GM21717 (cell line): ENCODE data around the gene SPINK5.
"Not testable (repeated sequence)": the region's sequence is repeated elsewhere in the genome, so short reads cannot be mapped to it uniquely, and the experiment has no call there.

Source experiments
- ATAC-seq: cut with Tn5 transposase; IDR thresholded peaks from one replicate; pipeline ENCODE4 v1.9.1; 2021; ENCODE audit warnings: mild to moderate bottlenecking, moderate library complexity; ENCODE audit not compliant: unreplicated experiment

The SPINK5 gene, protein sequence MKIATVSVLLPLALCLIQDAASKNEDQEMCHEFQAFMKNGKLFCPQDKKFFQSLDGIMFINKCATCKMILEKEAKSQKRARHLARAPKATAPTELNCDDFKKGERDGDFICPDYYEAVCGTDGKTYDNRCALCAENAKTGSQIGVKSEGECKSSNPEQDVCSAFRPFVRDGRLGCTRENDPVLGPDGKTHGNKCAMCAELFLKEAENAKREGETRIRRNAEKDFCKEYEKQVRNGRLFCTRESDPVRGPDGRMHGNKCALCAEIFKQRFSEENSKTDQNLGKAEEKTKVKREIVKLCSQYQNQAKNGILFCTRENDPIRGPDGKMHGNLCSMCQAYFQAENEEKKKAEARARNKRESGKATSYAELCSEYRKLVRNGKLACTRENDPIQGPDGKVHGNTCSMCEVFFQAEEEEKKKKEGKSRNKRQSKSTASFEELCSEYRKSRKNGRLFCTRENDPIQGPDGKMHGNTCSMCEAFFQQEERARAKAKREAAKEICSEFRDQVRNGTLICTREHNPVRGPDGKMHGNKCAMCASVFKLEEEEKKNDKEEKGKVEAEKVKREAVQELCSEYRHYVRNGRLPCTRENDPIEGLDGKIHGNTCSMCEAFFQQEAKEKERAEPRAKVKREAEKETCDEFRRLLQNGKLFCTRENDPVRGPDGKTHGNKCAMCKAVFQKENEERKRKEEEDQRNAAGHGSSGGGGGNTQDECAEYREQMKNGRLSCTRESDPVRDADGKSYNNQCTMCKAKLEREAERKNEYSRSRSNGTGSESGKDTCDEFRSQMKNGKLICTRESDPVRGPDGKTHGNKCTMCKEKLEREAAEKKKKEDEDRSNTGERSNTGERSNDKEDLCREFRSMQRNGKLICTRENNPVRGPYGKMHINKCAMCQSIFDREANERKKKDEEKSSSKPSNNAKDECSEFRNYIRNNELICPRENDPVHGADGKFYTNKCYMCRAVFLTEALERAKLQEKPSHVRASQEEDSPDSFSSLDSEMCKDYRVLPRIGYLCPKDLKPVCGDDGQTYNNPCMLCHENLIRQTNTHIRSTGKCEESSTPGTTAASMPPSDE

GRCh38 chr5:148063861-148064260, at the start of gene SPINK5:
SPINK5 (plus strand) TSS chr5:148063980; CDS start chr5:148064045, 65 bp downstream.
- ATAC-seq = no peak

DNA sequence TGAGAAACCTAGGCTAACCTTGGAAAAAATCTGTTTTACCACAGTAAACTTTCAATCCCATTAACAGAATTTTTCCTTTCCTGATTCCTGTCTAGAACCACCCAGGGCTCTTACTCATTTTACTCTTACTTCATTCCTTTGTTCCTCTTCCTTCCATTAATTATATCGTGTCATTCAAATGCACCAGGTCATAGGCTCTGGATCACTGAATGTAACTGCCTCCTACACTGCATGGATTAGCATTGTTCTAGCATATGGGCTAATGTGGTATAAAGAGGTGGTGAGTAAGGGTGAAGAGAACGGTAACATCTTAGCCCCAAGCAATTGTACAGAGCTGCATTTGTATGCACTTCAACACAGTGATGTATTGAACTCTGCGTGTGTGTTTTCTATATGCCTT, 49.5 kb upstream of the SPINK5 start:
- no peak for ATAC-seq

- no peak for ATAC-seq
These were observed 43.4 kb upstream of the SPINK5 start for GRCh38 chr5:148020257-148020988.

DNA sequence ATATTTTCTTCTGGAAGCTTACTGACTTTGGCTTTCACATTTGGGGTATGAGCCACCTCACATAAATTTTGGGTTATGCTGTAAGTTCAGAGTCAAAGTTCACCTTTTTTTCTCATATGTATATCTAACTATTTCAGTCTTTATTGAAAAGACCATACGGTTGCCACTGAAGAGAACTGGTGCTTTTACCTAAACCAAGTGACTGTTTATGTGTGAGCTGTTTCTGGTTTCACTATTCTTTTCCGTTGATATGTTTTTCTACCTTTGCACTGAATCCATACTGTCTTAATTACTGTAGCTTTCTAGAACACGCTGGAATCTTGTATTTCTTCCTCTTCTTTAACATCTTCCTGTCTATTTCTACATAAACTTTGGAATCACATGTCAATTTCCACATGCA, 36.3 kb upstream of the SPINK5 start:
- no peak for ATAC-seq

DNA sequence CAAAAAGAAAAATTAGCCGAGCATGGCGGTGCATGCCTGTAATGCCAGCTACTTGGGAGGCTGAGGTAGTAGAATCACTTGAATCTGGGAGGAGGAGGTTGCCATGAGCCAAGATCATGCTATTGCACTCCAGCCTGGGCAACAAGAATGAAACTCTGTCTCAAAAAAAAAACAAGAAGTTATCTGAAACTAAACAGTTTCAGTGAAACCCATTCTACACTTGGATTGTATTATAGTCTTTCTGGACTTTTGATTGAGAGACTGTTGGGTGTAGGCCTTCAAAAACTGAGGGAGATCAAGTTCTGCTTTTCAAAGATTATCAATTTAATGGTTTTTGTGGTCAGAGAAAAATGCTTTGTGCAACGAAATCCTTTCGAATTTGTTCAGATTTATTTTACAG, 34.6 kb upstream of the SPINK5 start:
- no peak for ATAC-seq

DNA sequence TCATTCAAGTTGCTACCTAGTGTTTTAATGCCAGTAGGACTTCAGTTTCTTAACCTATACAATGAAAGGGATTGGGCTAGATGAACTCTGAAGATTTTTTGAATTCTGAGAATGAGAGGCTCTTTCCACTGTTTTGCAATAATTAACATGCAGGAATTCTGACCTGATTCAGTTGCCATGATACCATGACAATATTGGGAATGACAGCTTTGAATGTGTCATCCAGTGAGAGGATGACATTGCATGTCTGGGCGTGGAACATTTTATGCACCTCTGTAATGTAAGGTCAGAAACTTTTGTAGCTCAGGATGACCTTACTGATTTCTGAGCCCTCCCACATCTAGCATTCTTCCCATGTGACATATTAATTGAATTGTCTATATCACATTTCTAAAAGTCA, 30.6 kb upstream of the SPINK5 start:
- no peak for ATAC-seq

DNA sequence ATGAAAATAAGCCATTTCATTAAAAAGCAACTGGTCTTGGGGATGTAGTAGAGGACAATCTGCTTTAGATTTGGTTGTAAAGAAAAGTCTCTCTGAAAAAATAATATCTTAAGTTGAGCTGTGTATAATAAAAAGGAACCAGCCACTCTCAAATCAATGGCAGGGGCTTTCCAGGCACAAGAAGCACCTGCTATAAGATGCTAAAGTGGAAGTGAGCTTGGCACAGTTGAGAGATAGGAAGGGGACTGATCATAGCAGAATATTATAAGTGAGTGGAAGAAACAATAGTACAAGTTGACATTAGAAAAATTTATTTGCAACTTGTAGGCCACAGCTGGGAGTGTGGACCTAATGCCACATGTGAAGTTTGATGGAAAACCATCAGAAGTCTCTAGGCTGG, 28.1 kb upstream of the SPINK5 start:
- no peak for ATAC-seq

- no peak for ATAC-seq
These were observed 20.9 kb upstream of the SPINK5 start for GRCh38 chr5:148042881-148043280.

DNA sequence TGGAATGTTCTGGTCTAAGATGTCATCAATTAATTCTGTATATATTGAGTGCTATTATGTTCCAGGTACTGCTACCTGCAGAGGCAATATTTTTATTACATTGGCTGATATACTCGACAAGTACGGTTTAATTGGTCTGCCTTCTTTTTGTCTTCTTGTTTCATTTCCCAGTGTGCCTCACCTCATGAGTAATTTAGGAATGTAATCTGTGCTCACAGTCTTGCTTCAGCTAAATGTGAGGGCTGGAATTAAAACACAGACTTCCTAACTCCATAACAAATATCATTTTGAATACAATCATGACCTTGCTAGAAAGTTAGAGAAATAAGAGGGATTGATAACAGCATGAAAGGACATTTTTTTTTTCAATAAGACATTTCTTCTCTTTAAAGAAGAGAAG, 20.1 kb upstream of the SPINK5 start:
- ATAC-seq = no peak

GRCh38 chr5:148055160-148055559, 8.6 kb upstream of the SPINK5 start:
- ATAC-seq = not testable (repeated sequence)

GRCh38 chr5:148060309-148060708, 3.5 kb upstream of the SPINK5 start:
- ATAC-seq = no peak

DNA sequence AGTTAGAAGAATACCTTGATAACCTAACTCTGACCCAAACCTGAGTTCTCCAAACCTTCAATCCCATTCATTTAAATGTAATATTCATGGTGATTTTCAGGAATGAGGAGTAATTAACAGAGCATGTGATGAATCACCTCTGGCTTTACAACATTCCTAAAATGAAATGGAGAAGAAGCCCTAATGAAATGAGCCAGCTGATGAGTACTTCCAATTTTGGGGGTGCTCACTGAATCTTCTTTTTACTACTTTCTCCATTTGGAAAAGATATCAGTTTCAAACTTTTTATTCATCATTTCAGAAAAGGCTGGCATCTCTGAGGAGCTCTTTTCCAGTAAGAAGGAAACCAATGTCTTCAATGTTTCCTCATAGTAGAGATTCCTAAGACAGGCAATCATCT, 2.9 kb upstream of the SPINK5 start:
- ATAC-seq = no peak

DNA sequence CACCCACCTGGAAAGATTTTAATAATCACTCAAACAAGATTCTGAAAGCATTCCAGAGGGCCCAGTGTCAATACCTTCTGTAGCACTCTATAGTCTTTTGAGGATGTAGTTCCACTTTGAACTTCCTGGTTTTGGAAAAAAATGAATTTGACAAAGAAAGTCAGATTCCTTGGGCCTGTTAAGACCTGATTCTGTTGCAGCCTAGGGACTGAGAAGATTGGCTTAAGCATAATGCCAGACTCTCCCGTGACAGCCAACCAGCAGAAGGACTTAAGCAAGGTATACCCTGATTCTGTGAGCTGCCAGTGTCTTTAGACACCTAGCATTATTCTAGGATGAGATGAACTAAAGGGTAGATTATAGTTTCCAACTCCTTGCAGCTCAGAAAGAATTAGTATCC, 6.8 kb downstream of the SPINK5 start:
- no peak for ATAC-seq

DNA sequence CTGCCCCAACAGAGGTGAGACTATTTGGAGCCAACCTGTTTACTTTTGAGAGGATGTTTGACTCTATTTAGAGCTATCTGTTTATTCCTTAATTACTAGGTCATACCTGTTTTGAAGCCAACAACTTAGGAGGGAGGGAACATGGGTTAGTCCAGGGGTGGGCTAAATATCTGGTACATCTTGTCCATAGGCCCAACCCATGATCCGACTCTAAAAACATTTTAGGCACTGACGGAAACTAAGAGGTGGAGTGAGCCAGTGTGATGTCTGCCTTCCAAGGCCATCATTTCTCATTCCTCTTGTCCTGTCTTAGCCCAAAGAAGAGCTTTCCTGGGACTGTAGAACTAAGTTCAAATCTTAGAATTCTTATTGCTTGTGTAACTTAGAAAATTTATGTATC, 8.4 kb downstream of the SPINK5 start:
- no peak for ATAC-seq

- no peak for ATAC-seq
These were observed 11.7 kb downstream of the SPINK5 start for GRCh38 chr5:148075529-148075928.

DNA sequence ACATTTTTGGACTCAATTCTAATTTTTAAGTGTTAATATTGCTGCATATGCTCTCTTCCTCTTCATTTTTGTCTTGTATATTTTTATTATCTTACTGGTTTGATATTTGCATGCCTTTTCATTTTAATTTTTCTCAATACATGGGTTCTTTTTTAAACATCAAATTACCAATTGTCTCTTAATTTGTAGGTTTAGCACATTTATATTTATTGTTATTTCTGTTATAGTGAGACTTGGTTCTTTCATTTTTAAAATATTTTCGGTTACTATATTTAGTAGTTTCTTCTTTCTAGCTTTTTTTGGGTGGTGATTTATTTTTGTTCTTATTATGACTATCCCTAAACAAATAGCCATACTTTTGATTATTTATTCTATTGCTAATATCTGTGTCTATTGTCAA, 19.4 kb downstream of the SPINK5 start:
- ATAC-seq = no peak

GRCh38 chr5:148084269-148084668, 20.5 kb downstream of the SPINK5 start:
- ATAC-seq = no peak

- ATAC-seq = no peak
These were observed 21.5 kb downstream of the SPINK5 start for GRCh38 chr5:148085310-148085709.

- no peak for ATAC-seq
These were observed 22.4 kb downstream of the SPINK5 start for GRCh38 chr5:148085977-148086705.

DNA sequence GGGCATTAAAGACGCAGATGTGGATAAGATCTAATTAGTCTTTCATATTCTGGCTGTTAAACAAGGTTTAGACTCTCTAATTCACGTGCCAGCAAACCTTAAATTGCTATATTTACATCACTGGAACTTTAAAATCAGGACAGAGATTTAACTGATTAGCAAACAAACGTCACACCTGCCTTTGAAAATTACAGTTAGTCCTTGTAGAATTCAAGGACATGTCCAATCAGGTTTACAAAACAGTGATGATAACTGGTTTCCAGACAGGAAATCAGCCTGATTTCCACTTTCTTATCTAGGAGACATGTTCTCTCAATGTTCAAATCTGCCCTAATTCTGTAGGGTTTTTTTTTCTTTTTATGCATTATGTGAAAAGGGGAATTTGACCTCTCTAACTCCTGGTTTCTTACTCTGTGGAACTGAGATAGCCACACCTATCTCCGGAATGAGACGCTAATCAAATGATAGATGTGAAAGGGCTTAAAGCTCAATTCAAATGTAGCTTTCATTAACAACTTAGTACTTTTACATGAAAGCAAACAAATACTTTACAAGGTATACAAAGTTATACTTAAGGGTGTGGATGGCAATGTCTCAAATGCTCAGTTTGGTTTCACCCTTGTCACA, 26.5 kb downstream of the SPINK5 start:
- ATAC-seq = no peak
